Epidermal melanocyte (primary cell): Measurements from ENCODE around the gene DCAF4.

Experiments used
- DNase-seq: peaks from one replicate; pipeline ENCODE4 v3.0.0; 2011; ENCODE audit warnings: low spot score; ENCODE audit not compliant: insufficient read length

DCAF4 gene

GRCh38 chr14:72926292-72927028 lies at the start of gene DCAF4:
TSS of gene DCAF4 (plus strand) at chr14:72926464. CDS start at chr14:72937979, 11,515 bp downstream.
- DNase-seq = peak; percentile 94

GRCh38 chr14:72876710-72877063 lies 49.6 kb upstream of the DCAF4 start:
- DNase-seq = no peak

GRCh38 chr14:72878746-72879145 lies 47.5 kb upstream of the DCAF4 start:
- no peak for DNase-seq

GRCh38 chr14:72879431-72879830 lies 46.8 kb upstream of the DCAF4 start:
- DNase-seq = no peak

- DNase-seq = no peak
These were observed 46.1 kb upstream of the DCAF4 start for GRCh38 chr14:72880164-72880563.

- DNase-seq = no peak
These were observed 45.4 kb upstream of the DCAF4 start for GRCh38 chr14:72880820-72881219.

GRCh38 chr14:72881543-72881942 lies 44.7 kb upstream of the DCAF4 start:
- no peak for DNase-seq

GRCh38 chr14:72882047-72882446 lies 44.2 kb upstream of the DCAF4 start:
- no peak for DNase-seq

- no peak for DNase-seq
These were observed 43.8 kb upstream of the DCAF4 start for GRCh38 chr14:72882463-72882862.

GRCh38 chr14:72883109-72883508 lies 43.2 kb upstream of the DCAF4 start:
- DNase-seq = no peak

GRCh38 chr14:72883961-72884360 lies 42.3 kb upstream of the DCAF4 start:
- no peak for DNase-seq

- no peak for DNase-seq
These were observed 41.9 kb upstream of the DCAF4 start for GRCh38 chr14:72884386-72884785.

GRCh38 chr14:72887514-72887913 lies 38.8 kb upstream of the DCAF4 start:
- no peak for DNase-seq

GRCh38 chr14:72888192-72888591 lies 38.1 kb upstream of the DCAF4 start:
- DNase-seq = no peak

- DNase-seq = no peak
These were observed 37.5 kb upstream of the DCAF4 start for GRCh38 chr14:72888636-72889201.

GRCh38 chr14:72889366-72889765 lies 36.9 kb upstream of the DCAF4 start:
- DNase-seq = no peak

- DNase-seq = no peak
These were observed 34.6 kb upstream of the DCAF4 start for GRCh38 chr14:72891666-72892102.

- no peak for DNase-seq
These were observed 34.0 kb upstream of the DCAF4 start for GRCh38 chr14:72892103-72892878.

- DNase-seq = no peak
These were observed 33.2 kb upstream of the DCAF4 start for GRCh38 chr14:72892879-72893635.

- peak; percentile 97 for DNase-seq
These were observed 32.5 kb upstream of the DCAF4 start, which contains the start of gene DPF3 for GRCh38 chr14:72893636-72894322. TSS of gene DPF3 (minus strand) at chr14:72894101. CDS start at chr14:72894088, 13 bp downstream.

GRCh38 chr14:72894323-72894622 lies 32.0 kb upstream of the DCAF4 start:
- DNase-seq = no peak
